ENCODE data around the gene FBXL16.

The FBXL16 gene

GRCh38 chr16:707062-707538 is 1.5 kb upstream of the FBXL16 start:
- H3K27ac ChIP-seq (ENCODE audit: low read length): no peak overlapping the region
- TF ChIP-seq EZH2phosphoT487 (IDR thresholded peaks at IDR 0.05; ENCODE audit: low read depth): no peak
- TF ChIP-seq, protein P1, sequence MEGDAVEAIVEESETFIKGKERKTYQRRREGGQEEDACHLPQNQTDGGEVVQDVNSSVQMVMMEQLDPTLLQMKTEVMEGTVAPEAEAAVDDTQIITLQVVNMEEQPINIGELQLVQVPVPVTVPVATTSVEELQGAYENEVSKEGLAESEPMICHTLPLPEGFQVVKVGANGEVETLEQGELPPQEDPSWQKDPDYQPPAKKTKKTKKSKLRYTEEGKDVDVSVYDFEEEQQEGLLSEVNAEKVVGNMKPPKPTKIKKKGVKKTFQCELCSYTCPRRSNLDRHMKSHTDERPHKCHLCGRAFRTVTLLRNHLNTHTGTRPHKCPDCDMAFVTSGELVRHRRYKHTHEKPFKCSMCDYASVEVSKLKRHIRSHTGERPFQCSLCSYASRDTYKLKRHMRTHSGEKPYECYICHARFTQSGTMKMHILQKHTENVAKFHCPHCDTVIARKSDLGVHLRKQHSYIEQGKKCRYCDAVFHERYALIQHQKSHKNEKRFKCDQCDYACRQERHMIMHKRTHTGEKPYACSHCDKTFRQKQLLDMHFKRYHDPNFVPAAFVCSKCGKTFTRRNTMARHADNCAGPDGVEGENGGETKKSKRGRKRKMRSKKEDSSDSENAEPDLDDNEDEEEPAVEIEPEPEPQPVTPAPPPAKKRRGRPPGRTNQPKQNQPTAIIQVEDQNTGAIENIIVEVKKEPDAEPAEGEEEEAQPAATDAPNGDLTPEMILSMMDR (IDR thresholded peaks at IDR 0.05; ENCODE audit: low read depth, low read length): no peak
- no peak overlapping the region for H3K4me2 ChIP-seq (ENCODE audit: low read length)
- no peak overlapping the region for H2AFZ ChIP-seq (ENCODE audit: low read depth, low read length)
- H3K4me1 ChIP-seq (ENCODE audit: low read length): no peaks in the 10 kb centered on the region; the same call in 1 of the 2 replicates
- H3K9me3 ChIP-seq (ENCODE audit: insufficient read depth, low read length): no peaks in the 10 kb centered on the region
- no peaks in the 10 kb centered on the region for H3K79me2 ChIP-seq (ENCODE audit: low read length)
- peaks cover 18% of the 10 kb centered on the region for H3K27me3 ChIP-seq (ENCODE audit: low read depth, low read length)
- H4K20me1 ChIP-seq (ENCODE audit: insufficient read depth, low read length): no peaks in the 10 kb centered on the region
- H3K9ac ChIP-seq (ENCODE audit: low read length): no peak overlapping the region
- H3K36me3 ChIP-seq (replicated peaks; ENCODE audit: low read depth, low read length): no peaks in the 10 kb centered on the region
- H3K4me3 ChIP-seq (ENCODE audit: low read length): no peak overlapping the region

DNA sequence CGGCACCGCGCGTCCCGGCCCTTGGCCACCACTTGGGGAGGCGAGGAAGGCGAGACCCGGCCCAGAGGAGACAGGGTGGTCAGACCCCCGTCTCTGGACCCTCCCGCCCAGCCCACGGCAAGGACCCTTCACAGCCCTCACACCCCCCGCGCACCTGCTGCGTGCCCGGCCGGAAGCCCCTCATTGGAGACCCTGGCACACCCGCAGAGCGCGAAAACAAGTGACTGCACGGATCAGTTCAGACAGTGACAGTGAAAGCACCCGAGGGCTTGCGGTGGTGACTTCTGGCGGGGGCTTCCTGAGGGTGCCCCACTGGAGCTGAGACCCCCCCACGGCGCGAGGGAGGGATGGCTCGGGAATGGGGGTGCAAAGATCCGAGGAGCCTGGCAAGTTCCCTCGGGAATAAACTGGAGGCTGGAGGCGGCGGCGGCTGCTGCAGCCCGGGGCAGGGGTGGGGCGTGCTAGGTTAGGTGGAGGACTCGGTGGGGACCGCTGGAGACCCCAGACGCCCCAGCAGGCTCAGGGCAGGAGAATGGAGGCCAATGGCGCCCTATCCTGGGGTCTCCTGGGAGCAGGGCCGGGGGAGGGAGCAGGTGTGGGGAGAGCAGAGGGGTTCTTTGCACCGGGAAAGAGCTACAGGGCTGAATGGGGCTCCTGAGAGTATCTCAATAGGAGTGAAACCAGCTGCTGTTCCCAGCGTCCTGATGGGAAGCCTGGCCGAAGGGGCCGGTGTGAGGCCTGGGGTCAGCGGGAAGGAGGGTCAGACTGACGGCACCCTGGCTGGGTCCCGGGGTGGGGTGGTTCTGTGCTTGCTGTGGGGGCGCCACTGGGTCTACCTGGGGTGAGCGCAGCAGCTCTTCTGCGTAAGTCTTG is 824 bp upstream of the FBXL16 start:
- no peaks in the 10 kb centered on the region for H3K9me3 ChIP-seq (ENCODE audit: insufficient read depth, low read length)
- no peaks in the 10 kb centered on the region for H4K20me1 ChIP-seq (ENCODE audit: insufficient read depth, low read length)
- H3K27me3 ChIP-seq (ENCODE audit: low read depth, low read length): peaks cover 18% of the 10 kb centered on the region
- no peak overlapping the region for H3K4me3 ChIP-seq (ENCODE audit: low read length)
- no peaks in the 10 kb centered on the region for H3K36me3 ChIP-seq (replicated peaks; ENCODE audit: low read depth, low read length)
- TF ChIP-seq EZH2phosphoT487 (IDR thresholded peaks at IDR 0.05; ENCODE audit: low read depth): no peak
- TF ChIP-seq, protein P1 (IDR thresholded peaks at IDR 0.05; ENCODE audit: low read depth, low read length): no peak
- H3K4me1 ChIP-seq (ENCODE audit: low read length): no peaks in the 10 kb centered on the region; the same call in 1 of the 2 replicates
- H3K9ac ChIP-seq (ENCODE audit: low read length): no peak overlapping the region
- H3K79me2 ChIP-seq (ENCODE audit: low read length): no peaks in the 10 kb centered on the region
- no peak overlapping the region for H3K27ac ChIP-seq (ENCODE audit: low read length)
- H3K4me2 ChIP-seq (ENCODE audit: low read length): no peak overlapping the region
- no peak overlapping the region for H2AFZ ChIP-seq (ENCODE audit: low read depth, low read length)

DNA sequence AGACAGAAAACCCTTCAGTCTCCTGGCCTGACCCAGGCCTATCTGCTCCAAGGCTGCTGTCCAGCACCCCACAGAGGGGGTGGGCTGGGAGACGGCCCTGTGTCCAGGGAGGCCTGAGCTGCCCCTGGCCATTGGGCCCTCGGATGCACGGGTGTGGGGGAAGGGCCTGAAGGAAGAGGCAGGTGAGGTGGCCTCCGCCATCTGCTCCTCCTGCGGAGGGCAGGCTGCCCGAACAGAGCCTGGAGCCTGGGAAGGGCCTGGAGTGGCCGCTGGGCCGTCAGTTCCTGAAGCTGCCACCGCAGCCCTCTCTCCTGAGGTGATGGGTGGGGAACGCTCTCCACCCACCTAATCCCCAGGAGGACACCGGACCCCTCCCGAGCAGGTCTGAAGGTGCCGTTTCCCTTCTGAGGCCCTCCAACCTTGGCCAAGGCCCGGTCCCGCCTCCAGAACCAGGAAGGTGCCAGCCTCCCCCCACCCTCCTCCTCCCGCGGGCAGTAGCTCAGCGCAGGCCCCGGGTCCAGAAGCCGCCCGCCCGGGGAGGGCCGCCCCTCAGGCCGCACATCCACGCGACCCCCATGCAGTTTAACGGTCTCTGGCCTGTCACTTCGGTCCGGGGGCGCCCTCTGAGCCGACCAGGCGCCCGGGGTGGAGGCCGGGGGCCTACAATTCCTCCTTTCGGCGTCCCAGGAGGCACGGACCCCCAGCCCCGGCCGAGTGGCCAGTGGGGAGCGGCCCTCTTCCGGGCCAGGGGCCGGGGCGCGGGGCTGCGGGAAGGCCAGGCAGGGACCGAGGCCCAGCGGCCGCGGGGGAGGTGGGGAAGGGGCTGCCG is 835 bp downstream of the FBXL16 start:
- TF ChIP-seq, protein P1 (IDR thresholded peaks at IDR 0.05; ENCODE audit: low read depth, low read length): no peak
- TF ChIP-seq EZH2phosphoT487 (IDR thresholded peaks at IDR 0.05; ENCODE audit: low read depth): no peak
- no peak overlapping the region for H3K27ac ChIP-seq (ENCODE audit: low read length)
- no peak overlapping the region for H3K4me3 ChIP-seq (ENCODE audit: low read length)
- H3K9me3 ChIP-seq (ENCODE audit: insufficient read depth, low read length): no peaks in the 10 kb centered on the region
- no peak overlapping the region for H3K4me2 ChIP-seq (ENCODE audit: low read length)
- no peaks in the 10 kb centered on the region for H3K36me3 ChIP-seq (replicated peaks; ENCODE audit: low read depth, low read length)
- no peak overlapping the region for H2AFZ ChIP-seq (ENCODE audit: low read depth, low read length)
- H3K27me3 ChIP-seq (ENCODE audit: low read depth, low read length): peaks cover 5% of the 10 kb centered on the region; the same call in 1 of the 2 replicates
- no peaks in the 10 kb centered on the region for H3K4me1 ChIP-seq (ENCODE audit: low read length)
- H3K9ac ChIP-seq (ENCODE audit: low read length): no peak overlapping the region
- no peaks in the 10 kb centered on the region for H4K20me1 ChIP-seq (ENCODE audit: insufficient read depth, low read length)
- H3K79me2 ChIP-seq (ENCODE audit: low read length): no peaks in the 10 kb centered on the region

- Histone ChIP-seq H3K27me3 (ENCODE audit: low read depth, low read length) (no peaks in the 10 kb centered on the region), H3K4me1 (ENCODE audit: low read length) (no peaks in the 10 kb centered on the region), H3K27ac (ENCODE audit: low read length) (no peak overlapping the region), H3K9me3 (ENCODE audit: insufficient read depth, low read length) (no peaks in the 10 kb centered on the region), H4K20me1 (ENCODE audit: insufficient read depth, low read length) (no peaks in the 10 kb centered on the region), H3K4me2 (ENCODE audit: low read length) (no peak overlapping the region), H3K36me3 (replicated peaks; ENCODE audit: low read depth, low read length) (no peaks in the 10 kb centered on the region), H3K9ac (ENCODE audit: low read length) (no peak overlapping the region), H2AFZ (ENCODE audit: low read depth, low read length) (no peak overlapping the region), H3K4me3 (ENCODE audit: low read length) (no peak overlapping the region), H3K79me2 (ENCODE audit: low read length) (no peaks in the 10 kb centered on the region)
- TF ChIP-seq EZH2phosphoT487 (IDR thresholded peaks at IDR 0.05; ENCODE audit: low read depth): no peak
- TF ChIP-seq, protein P1 (IDR thresholded peaks at IDR 0.05; ENCODE audit: low read depth, low read length): no peak
Observed at GRCh38 chr16:704047-704446, 1.6 kb downstream of the FBXL16 start.
